T-helper 22 cell (primary cell): ENCODE measurements around the gene ZNF554.

Experiments
- DNase-seq: peaks from one replicate; pipeline ENCODE4 v3.0.0-alpha.2; 2020; ENCODE audit warnings: low read depth

Gene ZNF554

DNA sequence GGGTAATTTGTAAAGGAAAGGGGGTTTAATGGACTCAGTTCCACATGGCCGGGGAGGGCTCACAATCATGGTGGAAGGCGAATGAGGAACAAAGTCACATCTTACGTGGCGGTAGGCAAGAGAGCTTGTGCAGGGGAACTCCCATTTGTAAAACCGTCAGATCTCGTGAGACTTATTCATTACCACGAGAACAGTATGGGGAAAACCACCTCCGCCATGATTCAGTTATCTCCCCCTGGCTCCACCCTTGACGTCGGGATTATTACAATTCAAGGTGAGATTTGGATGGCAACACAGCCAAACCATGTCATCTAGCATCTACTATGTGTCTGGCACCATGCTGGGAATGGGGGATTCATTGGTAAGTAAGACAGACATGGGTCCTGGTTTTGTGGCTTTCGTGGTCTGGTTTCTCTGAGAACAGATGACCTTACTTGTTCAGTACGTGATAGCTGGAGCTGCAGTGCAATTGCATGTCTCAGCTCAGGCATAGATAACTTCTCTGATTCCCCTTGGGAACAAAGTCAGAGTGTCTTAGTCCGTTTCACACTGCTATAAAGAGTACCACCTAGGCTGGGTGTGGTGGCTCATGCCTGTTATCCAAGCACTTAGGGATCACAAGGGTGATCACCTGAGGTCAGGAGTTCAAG lies 8.3 kb downstream of the ZNF554 start:
- DNase-seq: no peak

DNA sequence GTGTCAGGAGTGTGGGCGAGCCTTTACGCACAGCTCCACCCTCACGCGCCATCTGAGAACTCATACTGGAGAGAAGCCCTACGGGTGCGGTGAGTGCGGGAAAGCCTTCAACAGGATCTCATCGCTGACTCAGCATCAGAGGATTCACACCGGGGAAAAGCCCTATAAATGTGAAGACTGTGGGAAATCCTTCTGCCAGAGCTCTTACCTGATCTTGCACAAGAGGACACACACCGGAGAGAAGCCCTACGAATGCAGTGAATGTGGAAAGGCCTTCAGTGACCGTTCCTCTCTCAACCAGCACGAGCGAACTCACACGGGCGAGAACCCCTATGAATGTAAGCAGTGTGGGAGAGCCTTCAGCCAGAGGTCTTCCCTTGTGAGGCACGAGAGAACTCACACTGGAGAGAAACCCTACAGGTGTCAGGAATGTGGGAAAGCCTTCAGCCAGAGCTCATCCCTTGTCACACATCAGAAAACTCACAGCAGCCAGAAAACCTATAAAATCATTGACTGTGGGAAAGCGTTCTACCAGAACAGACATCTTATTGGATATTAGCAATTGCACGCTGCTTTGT lies 14.7 kb downstream of the ZNF554 start:
- DNase-seq: no peak

DNA sequence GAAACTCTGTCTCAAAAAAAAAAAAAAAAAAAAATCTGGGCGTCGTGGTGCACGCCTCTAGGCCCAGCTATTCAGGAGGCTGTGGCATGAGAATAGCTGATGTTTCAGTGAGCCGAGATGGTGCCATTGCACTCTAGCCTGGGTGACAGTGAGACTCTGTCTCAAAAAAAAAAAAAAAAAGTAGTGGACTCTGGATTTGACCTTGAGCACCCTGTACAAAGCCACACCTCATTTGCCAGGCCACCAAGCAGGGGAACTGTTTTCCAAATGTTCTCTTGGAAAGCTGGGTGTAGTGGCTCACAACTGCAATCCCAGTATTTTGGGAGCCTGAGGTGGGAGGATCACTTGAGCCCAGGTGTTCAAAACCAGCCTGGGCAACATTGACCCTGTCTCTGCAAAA lies 17.8 kb downstream of the ZNF554 start:
- no peak for DNase-seq

DNA sequence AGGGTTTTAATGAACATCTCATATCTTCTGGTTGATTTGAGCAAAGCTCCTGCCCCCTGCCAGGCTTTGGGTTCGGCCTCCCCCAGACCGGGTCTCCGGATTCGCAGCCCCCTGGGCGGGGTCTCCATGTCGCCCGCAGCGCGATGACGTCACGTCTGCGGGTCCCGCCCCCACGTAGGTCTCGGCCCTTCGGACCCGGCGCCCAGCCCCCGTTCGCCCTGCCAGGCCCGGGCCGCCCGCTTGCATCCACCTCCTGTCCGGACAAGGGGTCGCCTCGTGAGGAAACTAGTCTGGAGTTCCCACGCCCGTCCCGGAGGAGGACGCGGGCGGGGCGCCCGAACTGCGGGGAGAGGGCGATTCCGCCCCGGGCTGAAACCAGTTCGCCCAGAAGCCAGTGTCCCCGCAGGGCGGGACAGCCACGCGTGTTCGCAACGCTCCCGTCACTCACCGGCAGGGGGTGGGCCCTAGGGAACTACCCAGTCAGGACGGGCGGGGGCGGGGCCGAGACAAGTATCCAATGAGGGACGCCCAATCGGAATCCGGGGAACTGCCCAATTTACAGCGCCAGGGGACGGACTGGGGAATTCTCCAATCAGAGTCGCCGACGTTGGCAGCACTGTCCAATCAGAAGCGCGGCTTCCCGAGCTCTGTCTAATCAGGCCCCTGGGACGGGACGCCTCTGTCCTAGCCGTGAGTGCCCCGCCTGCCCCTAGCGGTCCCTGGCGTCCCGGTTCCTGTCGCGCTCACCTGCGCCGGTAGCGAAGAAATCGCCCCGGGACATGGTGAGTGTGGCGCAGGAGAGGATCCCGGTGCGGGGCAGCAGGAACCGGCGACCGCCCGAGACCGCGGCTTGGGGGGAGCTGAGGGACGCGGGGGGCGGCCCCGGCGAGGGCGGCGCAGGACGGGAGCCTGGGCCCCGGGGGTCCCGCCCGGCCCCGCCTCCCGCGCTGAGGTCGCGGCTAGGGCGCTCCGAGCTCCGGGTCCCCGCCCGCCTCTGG lies 21.4 kb downstream of the ZNF554 start, which contains the start of gene ZNF555:
Gene ZNF555 (plus strand): TSS at position 682 of the 998 bp plus-strand sequence. CDS start 98 bp downstream, at position 780.
- peak; percentile 97 for DNase-seq

DNA sequence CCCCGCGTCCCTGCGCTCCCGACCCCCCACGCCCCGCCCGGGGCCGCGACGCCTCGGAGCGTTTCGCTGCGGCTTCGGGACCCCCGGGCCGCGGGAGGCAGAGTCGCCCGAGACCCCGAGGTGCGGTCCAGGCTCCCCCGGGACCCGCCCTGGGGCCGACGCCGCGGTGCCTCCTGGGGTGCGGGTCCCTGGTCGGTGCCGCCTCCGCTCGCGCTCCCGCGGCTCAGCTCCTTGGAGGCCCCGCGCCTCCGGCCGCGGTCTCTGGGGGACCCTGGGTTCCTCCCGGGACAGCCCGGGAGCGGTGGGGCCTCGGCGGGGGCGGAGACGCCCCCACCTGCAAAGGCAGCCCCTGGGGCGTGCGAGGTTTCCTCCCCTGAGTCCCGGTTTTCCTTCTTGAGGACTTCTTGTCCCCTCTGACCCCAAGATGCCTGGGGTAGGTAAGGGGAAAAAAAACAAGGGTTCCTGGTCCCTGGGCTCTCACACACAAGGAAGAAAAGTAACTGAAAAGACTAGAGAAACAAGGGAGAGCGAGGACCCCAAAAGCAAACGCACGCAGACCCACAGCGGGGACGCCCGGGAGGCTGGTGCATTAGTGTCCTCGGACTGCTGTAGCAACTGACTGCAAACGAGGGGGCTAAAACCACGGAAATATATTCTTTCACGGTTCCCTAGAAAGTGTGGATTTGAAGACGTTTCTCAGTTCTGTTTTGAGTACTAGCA lies 22.3 kb downstream of the ZNF554 start:
- DNase-seq: no peak

DNA sequence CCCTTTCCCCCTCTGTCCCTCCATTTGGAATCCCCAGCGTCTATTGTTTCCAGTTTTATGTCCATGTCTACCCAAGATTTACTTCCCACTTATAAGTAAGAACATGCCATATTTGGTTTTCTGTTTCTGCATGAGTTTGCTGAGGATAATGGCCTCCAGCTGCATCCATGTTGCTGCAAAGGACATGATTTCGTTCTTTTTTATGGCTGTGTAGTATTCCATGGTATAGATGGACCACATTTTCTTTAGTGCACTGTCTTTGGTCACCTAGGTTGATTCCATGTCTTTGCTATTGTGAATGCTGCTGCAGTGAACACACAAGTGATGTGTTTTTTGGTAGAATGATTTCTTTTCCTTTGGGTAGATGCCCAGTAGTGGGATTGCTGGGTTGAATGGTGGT lies 25.4 kb downstream of the ZNF554 start:
- DNase-seq: no peak

DNA sequence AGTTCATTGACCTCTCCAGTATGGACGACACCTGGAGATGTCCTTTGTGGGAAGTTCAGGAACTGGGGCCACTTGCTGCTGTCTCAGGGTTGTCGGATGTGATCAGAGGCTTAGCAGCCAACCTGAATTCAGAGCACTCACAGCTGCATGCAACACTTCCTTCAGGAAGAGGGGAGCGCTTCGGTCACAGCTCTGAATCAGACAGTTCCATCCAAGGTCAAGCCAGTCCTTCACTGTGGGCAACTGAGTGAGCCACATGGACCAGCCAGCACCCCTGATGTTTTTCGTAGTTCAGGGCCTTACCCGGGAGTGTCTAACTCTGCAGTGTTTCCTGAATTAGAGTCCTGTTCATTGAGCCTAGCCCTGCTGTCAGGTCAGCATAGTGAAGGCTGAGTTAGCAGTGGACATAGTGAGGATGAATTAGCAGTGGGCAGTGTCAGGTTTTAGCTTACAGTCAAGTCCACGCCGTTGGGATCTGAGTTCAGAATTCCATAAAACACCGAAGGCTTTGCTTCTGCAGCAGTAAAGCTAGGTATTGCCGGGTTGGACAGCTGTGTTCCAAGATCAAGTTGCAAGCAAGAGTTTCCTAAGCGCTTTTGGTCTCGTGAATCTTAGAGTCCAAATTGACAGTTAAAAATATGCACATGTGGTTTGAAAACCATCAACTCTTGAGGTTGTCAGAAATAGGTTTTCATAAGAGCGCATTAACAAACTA lies 26.7 kb downstream of the ZNF554 start:
- DNase-seq: no peak

DNA sequence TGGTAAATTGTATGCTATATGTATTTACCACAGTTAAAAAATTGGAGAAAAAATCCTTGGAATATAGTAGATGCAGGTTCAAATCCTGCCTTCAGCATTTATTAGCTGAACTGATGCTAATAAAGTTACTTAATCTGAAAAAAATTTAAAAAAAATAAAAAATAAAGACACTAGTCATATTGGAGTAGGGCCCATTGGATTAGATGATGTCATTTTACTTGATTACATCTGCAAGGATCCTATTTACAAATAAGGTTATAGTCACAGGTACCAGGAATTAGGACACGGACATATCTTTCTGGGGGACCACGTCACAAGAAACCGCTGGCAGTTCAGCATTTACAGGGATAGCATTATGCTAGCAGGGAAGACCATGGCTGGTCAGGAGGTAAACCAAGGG lies 27.8 kb downstream of the ZNF554 start:
- no peak for DNase-seq

DNA sequence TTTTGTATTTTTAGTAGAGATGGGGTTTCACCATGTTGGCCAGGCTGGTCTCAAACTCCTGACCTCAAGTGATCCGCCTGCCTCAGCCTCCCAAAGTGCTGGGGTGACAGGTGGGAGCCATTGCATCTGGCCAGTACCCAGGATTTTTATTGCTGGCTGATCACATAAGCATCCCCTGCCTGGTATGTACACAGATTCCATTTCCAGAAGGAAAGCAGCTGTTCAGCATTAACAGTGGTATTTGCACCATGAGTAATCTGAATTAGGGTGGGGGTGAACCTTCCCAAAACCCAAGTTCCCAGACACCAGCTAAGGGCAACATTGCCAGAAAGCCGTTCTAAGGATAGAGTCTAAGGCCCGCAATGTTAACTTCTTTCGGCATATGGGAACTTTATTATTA lies 28.9 kb downstream of the ZNF554 start:
- no peak for DNase-seq

DNA sequence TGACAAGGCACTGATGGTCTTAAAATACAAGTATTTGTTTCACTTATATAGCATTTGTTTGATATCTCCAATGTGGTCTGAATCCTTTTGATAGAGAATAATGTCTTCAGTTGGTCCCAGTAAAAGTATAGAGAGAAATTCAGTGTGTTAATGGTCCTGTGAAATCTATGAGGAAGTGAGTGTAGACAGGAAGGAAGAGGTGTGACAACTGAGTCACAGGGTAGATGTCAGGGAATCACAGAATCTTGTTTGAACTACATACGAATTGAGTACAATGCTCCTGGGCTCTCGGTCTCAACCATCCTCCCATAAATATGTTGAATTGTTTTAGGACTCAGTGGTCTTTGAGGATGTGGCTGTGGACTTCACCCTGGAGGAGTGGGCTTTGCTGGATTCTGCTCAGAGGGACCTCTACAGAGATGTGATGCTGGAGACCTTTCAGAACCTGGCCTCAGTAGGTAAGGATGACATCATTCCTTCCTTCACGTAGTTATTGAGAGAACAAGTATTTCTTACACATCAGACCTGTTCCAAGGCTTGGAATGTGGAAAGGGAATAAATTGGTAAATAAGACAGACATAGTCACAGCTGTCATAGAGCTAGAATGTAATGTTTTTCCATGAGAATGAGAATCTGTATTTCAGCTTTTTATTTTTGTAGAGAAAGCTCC lies 30.7 kb downstream of the ZNF554 start:
- DNase-seq: no peak

DNA sequence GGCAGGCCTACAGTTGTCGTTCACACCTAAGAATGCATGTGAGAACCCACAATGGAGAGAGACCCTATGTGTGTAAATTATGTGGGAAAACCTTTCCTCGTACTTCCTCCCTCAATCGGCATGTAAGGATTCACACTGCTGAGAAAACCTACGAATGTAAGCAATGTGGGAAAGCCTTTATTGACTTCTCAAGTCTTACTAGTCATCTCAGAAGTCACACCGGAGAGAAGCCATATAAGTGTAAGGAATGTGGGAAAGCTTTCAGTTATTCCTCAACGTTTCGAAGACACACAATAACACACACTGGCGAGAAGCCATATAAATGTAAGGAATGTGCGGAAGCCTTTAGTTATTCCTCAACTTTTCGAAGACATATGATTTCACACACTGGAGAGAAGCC lies 32.9 kb downstream of the ZNF554 start:
- DNase-seq: no peak

DNA sequence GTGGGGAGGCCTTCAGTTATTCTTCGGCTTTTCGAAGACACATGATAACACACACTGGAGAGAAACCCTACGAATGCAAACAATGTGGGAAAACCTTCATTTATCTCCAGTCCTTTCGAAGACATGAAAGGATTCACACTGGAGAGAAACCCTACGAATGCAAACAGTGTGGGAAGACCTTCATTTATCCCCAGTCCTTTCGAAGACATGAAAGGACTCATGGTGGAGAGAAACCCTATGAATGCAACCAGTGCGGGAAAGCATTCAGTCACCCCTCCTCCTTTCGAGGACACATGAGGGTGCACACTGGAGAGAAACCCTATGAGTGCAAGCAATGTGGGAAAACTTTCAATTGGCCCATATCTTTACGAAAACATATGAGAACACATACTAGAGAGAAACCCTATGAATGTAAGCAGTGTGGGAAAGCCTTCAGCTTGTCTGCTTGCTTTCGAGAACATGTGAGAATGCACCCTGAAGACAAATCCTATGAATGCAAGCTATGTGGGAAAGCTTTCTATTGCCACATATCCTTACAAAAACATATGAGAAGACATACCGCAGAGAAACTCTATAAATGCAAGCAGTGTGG lies 33.4 kb downstream of the ZNF554 start:
- DNase-seq: no peak

DNA sequence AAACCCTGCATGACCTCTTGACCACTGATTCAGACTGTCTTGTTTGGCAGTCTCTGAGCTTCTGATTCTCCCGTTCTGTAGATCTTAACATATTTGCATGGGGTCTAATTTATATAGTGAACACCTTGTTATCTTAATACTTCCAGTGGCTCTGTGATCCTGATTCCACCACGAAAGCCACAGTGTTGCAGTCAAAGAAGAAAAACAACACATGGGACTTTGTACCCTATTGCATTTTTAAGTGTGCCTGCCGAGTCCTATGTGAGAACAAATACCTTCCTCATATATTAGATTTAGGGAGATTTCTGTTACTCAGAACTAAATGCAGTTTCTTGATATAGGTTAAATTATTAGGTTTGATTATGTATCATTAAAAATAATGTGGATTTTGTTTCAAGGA lies 35.2 kb downstream of the ZNF554 start:
- no peak for DNase-seq

DNA sequence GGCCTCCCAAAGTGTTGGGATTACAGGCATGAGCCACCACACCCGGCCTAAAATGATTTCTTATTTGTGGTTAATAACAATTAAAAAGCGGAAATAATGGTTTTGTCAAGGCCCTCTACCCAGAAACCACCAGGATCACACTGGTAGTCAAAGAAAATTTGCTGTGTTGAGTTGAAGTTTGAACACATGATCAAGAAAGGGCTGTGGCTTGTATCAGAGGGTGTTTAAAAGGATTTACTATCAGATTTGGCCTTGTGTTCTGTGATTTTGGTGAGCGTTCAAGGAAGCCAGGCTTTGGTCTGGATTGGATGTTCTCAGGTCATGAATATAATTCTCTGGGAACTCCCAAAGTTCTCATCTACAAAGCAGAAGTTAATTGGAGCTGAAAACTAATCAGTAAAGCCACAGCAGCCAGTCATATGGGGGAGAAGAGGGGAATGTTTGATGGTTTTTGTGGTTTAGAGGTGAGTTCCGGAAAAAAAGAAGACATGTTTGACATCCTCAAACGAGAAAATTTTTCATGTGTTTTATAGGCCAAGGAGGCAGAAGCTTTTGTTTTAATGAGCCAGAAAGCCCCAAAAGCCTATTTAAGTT lies 36.9 kb downstream of the ZNF554 start:
- no peak for DNase-seq

DNA sequence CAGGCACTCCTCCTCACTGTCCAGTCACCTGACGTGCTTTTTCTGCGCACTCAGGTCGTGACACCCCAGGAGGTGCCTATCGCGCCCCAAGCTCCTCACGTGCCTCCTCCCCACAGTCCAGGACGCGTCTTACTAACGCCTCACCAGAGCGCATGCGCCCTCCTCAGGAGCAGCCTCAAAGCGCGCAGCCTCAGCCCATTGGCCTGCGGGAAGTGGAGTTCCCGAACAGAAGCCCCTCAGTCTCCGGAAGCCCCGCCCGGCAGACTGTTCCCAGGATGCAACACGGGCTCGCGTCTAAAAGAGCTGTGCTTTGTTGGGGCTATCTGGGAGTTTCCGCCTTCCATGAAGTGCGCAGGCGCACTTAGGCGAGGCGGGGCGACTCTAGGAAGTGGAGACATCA lies 39.2 kb downstream of the ZNF554 start:
- DNase-seq: no peak

DNA sequence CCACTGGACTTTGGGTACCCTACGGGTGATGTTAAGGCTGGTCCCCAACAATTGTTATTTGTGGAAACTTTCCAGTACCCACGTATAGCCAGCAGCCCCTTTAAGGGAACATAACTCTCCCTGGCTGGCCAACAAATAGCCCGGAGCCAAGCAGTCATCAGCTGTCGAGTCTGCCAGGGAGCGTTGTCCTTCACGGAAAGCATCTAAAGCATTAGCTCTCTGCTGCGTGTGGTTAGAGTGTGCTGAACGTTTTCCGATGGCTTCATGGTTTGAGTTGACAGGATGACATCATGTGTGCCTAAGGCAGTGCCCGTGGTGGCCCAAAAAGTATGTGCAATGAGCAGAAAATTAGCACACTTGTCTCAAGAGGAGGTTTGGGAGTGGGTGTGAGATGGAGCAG lies 44.1 kb downstream of the ZNF554 start:
- DNase-seq: no peak

DNA sequence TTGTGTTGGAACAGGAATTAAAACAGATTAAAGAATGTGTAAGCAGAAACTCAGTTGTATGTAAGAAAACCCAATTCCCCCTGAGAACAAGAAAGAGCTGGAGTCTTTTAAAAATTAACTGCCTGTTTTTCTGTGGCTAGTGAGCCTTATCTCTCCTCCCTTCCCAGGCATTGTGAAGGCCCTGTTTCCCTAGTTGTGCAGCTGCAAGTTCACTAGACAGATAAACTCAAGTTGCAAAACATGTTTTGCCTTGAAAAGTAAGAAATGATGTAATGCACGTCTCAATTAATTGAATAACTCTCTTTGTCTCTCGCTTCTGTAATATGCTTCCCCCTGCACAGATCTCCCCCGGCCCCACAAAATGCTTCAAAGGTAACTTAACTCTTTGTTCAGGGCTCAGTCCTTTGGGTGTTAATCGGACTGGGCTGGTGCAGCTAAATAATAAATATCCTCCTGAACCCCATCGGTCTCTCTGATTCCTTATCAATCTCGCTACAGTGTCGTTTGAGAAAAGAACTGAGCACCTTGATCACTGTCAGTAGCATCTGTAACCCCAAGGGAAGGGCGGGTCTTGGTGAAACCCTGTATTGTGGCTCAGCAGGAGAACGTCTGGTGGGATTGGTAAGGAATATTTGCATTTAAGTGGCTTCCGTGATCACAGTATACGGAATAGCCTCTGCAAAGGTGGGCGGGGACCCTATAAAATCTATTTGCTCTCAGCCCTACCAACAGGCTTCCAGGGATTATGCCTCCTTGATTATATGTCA lies 45.8 kb downstream of the ZNF554 start:
- DNase-seq: no peak

DNA sequence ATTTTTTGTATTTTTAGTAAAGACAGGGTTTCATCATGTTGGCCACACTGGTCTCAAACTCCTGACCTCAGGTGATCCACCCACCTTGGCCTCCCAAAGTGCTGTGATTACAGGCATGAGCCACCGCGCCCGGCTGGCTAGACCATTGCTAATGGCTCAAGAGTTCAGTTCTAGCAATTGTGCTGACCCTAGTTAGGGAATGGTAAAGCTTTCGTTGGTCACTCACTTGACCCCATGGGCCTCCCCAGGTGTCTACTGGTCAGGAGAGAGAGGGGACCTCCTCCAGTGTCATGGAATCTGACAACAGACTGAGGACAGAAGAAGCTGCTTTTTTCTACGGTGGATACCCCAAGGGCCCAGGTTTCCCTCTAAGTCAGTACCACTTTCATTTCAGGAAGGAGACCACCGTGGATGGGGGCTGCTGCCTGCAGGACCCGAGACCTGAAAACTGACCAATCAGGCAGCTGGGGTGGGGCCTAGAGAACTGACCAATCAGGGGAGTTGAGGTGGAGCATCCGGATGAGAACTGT lies 46.9 kb downstream of the ZNF554 start:
- no peak for DNase-seq
